Measurements from ENCODE around the gene ZCWPW1.

The ZCWPW1 gene

GRCh38 chr7:100475549-100475948, 47.0 kb upstream of the ZCWPW1 start:
- no peak overlapping the region for H3K4me3 ChIP-seq (ENCODE audit: severe bottlenecking)

GRCh38 chr7:100472854-100473499, 44.5 kb upstream of the ZCWPW1 start:
- ATAC-seq (ENCODE audit: low read depth) (no peak), DNase-seq (ENCODE audit: low spot score) (no peak)
- H3K27me3 ChIP-seq (ENCODE audit: insufficient read depth, poor library complexity, severe bottlenecking) = no peaks in the 10 kb centered on the region
- TF ChIP-seq CTCF (IDR thresholded peaks at IDR 0.05; ENCODE audit: poor library complexity, severe bottlenecking) = no peak
- H3K36me3 ChIP-seq (ENCODE audit: low read depth) = peaks cover 22% of the 10 kb centered on the region
- H3K27ac ChIP-seq (ENCODE audit: poor library complexity, severe bottlenecking) = peak overlapping the region; percentile 19
- H3K4me1 ChIP-seq (ENCODE audit: insufficient read depth, poor library complexity, severe bottlenecking) = no peaks in the 10 kb centered on the region
- no peak overlapping the region for H3K4me3 ChIP-seq (ENCODE audit: severe bottlenecking)
- no peaks in the 10 kb centered on the region for H3K9me3 ChIP-seq (ENCODE audit: severe bottlenecking)

More at GRCh38 chr7:100475549-100475948, 47.0 kb upstream of the ZCWPW1 start:
- Histone ChIP-seq H3K36me3 (ENCODE audit: low read depth) (peaks cover 17% of the 10 kb centered on the region), H3K4me1 (ENCODE audit: insufficient read depth, poor library complexity, severe bottlenecking) (no peaks in the 10 kb centered on the region), H3K27ac (ENCODE audit: poor library complexity, severe bottlenecking) (no peak overlapping the region), H3K27me3 (ENCODE audit: insufficient read depth, poor library complexity, severe bottlenecking) (no peaks in the 10 kb centered on the region), H3K9me3 (ENCODE audit: severe bottlenecking) (no peaks in the 10 kb centered on the region)
- no peak for TF ChIP-seq CTCF (IDR thresholded peaks at IDR 0.05; ENCODE audit: poor library complexity, severe bottlenecking)
- no peak for DNase-seq (ENCODE audit: low spot score)
- no peak for ATAC-seq (ENCODE audit: low read depth)

GRCh38 chr7:100472121-100472851, 43.8 kb upstream of the ZCWPW1 start:
- peaks cover 22% of the 10 kb centered on the region for H3K36me3 ChIP-seq (ENCODE audit: low read depth)
- TF ChIP-seq CTCF (IDR thresholded peaks at IDR 0.05; ENCODE audit: poor library complexity, severe bottlenecking) = no peak
- H3K4me3 ChIP-seq (ENCODE audit: severe bottlenecking) = no peak overlapping the region
- H3K9me3 ChIP-seq (ENCODE audit: severe bottlenecking) = no peaks in the 10 kb centered on the region
- no peak for DNase-seq (ENCODE audit: low spot score)
- H3K4me1 ChIP-seq (ENCODE audit: insufficient read depth, poor library complexity, severe bottlenecking) = no peaks in the 10 kb centered on the region
- H3K27me3 ChIP-seq (ENCODE audit: insufficient read depth, poor library complexity, severe bottlenecking) = no peaks in the 10 kb centered on the region
- ATAC-seq (ENCODE audit: low read depth) = no peak
- H3K27ac ChIP-seq (ENCODE audit: poor library complexity, severe bottlenecking) = peak overlapping the region; percentile 19

GRCh38 chr7:100471021-100471420, 42.5 kb upstream of the ZCWPW1 start:
- no peak for DNase-seq (ENCODE audit: low spot score)
- H3K9me3 ChIP-seq (ENCODE audit: severe bottlenecking) = no peaks in the 10 kb centered on the region
- H3K4me1 ChIP-seq (ENCODE audit: insufficient read depth, poor library complexity, severe bottlenecking) = no peaks in the 10 kb centered on the region
- peaks cover 27% of the 10 kb centered on the region for H3K36me3 ChIP-seq (ENCODE audit: low read depth)
- no peak for TF ChIP-seq CTCF (IDR thresholded peaks at IDR 0.05; ENCODE audit: poor library complexity, severe bottlenecking)
- no peak for ATAC-seq (ENCODE audit: low read depth)
- H3K4me3 ChIP-seq (ENCODE audit: severe bottlenecking) = no peak overlapping the region
- H3K27ac ChIP-seq (ENCODE audit: poor library complexity, severe bottlenecking) = no peak overlapping the region
- H3K27me3 ChIP-seq (ENCODE audit: insufficient read depth, poor library complexity, severe bottlenecking) = no peaks in the 10 kb centered on the region

All from RWPE2 (cell line).